ENCODE data around the gene ST6GALNAC4.

The ST6GALNAC4 gene

DNA sequence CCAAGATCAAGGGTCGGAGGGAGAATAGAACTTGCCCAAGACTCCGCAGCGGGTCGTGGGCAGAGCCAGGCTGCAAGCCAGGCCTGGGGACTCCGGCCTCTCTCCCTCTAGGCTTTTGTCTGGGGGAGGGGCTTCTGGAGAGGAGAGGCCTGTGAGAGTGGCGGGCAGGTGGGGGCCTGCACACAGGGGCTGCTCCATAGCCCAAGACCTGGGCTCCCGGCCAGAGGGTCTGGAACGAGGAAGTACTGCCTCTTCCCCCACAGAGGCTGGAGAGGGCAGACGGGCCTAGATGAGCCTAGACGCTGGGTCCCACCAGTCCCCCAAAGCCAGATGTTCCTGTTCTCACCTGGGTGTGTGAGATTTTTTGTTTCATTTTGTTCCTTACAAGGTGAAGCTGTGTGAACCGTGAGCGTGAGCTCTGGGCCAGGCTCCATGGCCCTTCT is 12.3 kb downstream of the ST6GALNAC4 start:
- TF ChIP-seq, protein P1, sequence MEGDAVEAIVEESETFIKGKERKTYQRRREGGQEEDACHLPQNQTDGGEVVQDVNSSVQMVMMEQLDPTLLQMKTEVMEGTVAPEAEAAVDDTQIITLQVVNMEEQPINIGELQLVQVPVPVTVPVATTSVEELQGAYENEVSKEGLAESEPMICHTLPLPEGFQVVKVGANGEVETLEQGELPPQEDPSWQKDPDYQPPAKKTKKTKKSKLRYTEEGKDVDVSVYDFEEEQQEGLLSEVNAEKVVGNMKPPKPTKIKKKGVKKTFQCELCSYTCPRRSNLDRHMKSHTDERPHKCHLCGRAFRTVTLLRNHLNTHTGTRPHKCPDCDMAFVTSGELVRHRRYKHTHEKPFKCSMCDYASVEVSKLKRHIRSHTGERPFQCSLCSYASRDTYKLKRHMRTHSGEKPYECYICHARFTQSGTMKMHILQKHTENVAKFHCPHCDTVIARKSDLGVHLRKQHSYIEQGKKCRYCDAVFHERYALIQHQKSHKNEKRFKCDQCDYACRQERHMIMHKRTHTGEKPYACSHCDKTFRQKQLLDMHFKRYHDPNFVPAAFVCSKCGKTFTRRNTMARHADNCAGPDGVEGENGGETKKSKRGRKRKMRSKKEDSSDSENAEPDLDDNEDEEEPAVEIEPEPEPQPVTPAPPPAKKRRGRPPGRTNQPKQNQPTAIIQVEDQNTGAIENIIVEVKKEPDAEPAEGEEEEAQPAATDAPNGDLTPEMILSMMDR (IDR thresholded peaks at IDR 0.05; ENCODE audit: low read depth, low read length) = no peak
- no peak overlapping the region for H3K4me3 ChIP-seq (ENCODE audit: low read depth, low read length)

DNA sequence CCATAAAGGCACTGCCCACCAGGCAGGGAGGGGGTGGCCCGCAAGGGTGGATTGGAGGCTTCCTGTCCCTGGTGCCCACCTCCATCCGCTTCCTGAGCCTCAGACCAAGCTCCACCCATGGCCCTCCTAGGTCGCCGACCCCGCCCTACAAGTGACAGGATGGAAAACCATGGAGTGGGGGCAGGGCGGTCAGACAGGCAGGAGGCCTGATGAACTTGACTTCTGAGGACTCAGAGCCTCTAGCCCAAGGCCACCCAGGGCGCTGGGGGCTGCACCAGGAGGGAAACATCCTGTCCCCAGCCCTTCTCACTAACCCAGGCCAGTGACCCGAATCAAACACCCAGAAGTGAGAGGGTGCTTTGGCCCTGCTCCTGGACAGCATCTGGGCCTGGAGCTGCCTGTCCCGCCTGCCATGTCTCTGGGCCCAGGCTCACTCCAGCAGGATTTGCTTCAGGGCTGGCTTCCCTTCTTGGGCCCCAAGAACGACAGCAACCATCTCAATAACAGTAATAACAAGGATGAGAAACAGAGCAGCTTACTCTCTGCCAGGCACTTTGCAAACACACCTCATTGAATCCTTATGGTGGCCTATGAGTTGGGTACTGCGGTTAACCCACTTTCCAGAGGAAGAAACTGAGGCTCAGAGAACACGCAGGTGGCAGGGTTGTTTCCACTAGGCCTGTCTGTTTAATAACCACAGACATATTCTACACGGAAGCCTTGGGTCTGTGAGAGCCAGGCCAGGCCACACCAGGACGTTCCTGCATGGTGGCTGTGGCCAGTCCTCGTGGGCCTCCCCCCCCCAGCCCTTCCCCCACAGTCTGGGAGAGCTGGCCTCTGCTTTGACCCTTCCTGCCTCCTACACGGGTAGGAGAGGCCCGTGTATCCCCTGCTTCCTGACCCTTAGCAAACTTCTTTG is 13.0 kb downstream of the ST6GALNAC4 start:
- TF ChIP-seq, protein P1 (IDR thresholded peaks at IDR 0.05; ENCODE audit: low read depth, low read length) = no peak
- no peak overlapping the region for H3K4me3 ChIP-seq (ENCODE audit: low read depth, low read length)

DNA sequence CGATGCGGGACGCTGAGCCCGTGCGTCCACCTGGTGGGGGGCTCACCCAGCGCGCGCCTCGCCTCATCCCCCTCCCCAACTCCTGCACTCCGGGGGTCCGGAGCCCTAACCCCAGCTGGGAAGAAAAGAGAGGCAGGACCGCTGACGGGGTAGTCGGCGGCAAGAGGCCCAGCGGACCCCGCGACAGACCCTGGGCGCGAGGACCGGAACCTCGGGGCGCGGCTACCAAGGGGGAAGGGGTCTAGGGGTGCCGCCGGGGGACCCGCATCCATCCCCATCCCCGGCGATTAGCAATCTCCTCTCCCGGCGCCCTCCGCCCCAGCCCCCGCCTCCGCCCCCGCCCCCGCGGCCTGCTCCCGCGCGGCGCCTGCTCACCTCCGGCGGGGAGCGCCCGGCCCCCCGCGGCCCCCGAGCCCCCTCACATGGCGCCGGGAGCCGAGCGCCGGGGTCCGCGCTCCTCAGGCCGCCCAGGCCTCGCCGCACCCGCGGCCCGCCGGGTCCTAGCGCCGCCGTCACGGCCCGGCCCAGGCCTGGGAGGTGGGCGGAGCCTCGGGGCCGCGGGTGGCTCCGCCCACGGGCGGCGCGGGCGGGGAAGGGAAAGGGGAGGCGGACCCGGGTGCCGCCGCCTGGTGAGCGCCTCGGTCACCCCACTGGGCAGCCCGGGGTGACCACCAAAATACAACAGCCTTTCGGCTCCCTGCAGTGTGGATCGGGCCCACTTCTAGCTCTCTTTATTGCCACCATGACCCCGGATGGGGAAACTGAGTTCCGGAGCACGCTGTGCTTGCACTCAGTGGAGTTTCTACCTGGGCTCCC is 17.5 kb downstream of the ST6GALNAC4 start, which contains the start of gene ST6GALNAC6:
Gene ST6GALNAC6 (minus strand): TSS at position 476 of the 816 bp plus-strand sequence. CDS start 1,622 bp downstream, outside the sequence.
- H3K4me3 ChIP-seq (ENCODE audit: low read depth, low read length) = peak within 1 kb of the TSS; percentile 90
- TF ChIP-seq, protein P1 (IDR thresholded peaks at IDR 0.05; ENCODE audit: low read depth, low read length) = no peak

DNA sequence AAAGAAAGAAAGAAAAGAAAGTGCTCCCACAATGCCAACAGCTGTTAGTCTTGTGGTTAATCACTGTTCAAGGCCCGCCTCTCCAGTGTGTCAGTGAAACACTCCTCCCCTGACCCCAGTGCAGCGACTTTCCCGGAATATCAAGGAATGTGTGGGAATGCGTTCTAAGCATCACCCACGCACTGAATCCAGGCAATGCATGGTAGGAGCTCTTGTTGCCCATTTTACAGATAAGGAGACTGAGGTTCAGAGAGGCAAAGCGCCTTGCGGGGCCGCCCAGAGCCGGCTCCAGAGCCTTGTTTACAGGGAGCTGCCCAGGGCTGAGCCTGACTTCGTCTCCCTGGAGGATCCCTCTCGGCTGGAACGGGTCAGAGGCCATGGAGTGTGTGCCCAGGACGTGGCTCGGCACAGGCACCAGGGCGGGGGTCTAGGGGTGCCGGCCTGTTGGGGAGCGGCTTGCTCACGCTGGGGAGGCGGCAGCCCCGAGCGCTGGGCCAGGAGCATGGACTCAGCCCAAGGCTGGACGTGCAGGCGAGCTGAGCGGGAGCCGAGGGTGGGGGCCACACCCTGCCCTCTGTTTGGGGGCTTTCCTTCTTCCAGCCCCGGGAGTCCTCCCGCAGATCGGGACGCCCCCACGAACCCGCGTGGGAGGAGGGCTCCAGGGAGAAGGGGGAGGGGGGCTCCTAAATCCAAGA is 18.3 kb downstream of the ST6GALNAC4 start:
- H3K4me3 ChIP-seq (ENCODE audit: low read depth, low read length) = peak overlapping the region; percentile 90
- TF ChIP-seq, protein P1 (IDR thresholded peaks at IDR 0.05; ENCODE audit: low read depth, low read length) = no peak

DNA sequence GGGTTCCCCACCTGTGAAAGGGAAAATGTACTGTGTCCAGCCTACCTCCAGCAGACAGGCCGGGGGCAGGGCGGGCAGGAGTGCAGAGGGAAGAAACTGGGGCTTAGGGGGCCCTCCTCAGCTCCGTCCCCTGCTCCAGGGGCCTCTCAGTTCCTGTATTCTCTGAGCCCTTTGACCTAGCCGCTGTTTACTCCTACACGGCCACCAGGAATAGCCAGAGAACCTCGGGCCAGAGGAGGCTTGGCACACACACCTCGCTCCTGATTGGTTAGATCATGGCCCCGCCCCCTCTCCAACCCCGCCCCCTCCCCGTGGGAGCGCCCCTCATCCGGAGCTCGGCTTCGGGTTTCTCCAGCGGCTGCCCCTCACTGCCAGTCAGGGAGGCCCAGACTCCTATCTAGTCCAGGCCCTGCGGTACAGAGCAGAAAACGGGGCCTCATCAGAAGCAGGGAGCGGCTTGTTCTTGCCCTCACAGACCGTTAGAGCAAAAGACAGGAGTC is 19.6 kb downstream of the ST6GALNAC4 start:
- peak overlapping the region; percentile 8; the same call in 1 of the 2 replicates for H3K4me3 ChIP-seq (ENCODE audit: low read depth, low read length)
- TF ChIP-seq, protein P1 (IDR thresholded peaks at IDR 0.05; ENCODE audit: low read depth, low read length) = no peak

DNA sequence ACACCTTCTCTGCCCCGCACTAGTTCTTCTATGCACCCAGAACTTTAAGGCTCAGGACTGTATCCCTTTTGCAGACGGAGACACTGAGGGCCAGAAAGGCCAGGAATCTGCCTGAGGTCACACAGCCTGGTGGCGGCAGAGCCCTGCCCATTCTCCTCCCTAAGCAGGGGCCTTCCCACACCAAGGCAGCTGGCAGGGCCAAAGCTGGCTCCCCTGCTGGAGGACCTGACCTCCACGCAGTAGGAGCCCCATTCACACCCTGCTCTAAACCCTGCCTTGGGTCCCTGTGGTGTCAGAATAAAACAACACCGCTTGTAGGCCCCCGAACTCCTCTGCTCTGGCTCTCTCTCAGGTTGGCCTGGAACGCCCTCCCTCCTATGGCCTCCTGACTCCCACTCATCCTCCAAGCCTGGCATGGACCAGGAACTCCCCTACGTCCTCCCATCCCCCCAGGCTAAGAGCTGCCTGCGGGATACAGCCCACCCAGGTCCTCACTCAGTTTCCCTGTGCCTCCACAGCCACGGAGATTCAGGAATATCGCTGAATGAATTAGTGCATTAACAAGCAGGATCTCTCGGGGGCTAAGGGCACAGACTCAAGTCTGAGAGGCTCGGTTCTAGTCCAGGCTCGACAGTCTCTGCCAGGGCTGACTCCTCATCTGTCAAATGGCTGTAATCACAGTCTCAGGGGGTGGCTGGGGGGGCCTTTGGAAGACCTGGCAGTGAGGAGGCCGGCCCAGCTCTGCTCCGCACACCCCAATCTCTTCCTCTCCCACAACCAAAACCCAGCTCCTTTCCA is 20.2 kb downstream of the ST6GALNAC4 start:
- H3K4me3 ChIP-seq (ENCODE audit: low read depth, low read length) = peak overlapping the region; percentile 8; the same call in 1 of the 2 replicates

More for the DNA sequence above, 20.2 kb downstream of the ST6GALNAC4 start:
- TF ChIP-seq, protein P1 (IDR thresholded peaks at IDR 0.05; ENCODE audit: low read depth, low read length) = no peak
